ENCODE results near the gene NDST1. TPM values are rescaled to one million over a fixed set of nuclear protein-coding genes. Genes with fewer than 3 reads are reported as not detected.

The NDST1 gene
- total and polyA plus RNA-seq, 2 donors (not counting 3 experiments of a cell fraction or from before 2014, with no cell fraction given): 38.6 to 102 TPM

DNA sequence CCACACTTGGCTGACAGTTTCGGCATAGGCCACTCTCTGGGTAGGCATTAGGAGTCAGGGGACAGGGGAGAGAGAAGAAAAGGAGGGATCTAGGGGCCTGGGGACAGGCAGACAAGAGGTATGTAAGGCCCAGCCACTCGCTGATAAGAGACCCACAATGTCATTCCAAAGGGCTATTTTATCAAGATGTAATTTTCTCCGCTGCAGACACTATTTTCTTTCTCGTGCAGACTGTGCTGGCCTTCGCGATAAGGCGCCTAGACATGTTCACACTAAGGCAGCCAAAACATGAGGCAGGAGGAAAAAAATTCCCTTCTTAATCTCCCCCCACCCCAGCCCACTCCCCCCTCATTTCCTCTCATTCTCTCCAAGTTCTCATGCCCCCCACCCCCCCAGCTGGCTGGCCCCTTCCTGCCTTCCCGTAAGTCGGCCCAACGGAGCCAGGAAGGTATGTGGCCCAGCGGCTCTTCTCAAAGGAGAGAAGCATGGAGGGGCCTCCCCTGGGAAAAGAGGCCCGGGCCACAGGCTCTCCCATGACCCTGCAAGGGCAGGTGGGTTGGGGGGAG lies 87.6 kb downstream of the NDST1 start:
- peak overlapping the region; percentile 44 for H3K9ac ChIP-seq (replicated peaks; ENCODE audit: extremely low read depth, insufficient read depth, low read length)
- TF ChIP-seq GATA2 (IDR thresholded peaks at IDR 0.05; ENCODE audit: insufficient read depth, insufficient read length, low read depth, low read length) (no peak), EZH2 (IDR thresholded peaks at IDR 0.05; ENCODE audit: borderline replicate concordance, low read depth, low read length, severe bottlenecking) (peak; percentile 37)
- TF ChIP-seq, protein P1, sequence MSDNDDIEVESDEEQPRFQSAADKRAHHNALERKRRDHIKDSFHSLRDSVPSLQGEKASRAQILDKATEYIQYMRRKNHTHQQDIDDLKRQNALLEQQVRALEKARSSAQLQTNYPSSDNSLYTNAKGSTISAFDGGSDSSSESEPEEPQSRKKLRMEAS (IDR thresholded peaks at IDR 0.05; ENCODE audit: insufficient read depth, insufficient read length): peak; percentile 48
- H3K9me1 ChIP-seq (replicated peaks; ENCODE audit: control insufficient read depth, extremely low read depth, insufficient read depth, low read length): no peaks in the 10 kb centered on the region
- H3K27ac ChIP-seq (ENCODE audit: insufficient read depth, low read depth, low read length): peak overlapping the region; percentile 79
- CTCF ChIA-PET: no interaction called here
- intact Hi-C loops (cut with micrococcal nuclease): loop anchor here (1.0 kb wide), 3 partner anchors 24 to 46 kb away; no protein-coding TSS in a partner anchor
- peak overlapping the region; percentile 8 for H3K4me2 ChIP-seq (ENCODE audit: insufficient read depth, low read length)
- peak; percentile 89 for FAIRE-seq
- no peaks in the 10 kb centered on the region for H3K9me3 ChIP-seq (replicated peaks; ENCODE audit: control insufficient read depth, insufficient read depth, low read length)
- no peaks in the 10 kb centered on the region for H3K79me2 ChIP-seq (ENCODE audit: control insufficient read depth, insufficient read depth, low read length)
- no peaks in the 10 kb centered on the region for H3K27me3 ChIP-seq (ENCODE audit: control insufficient read depth in 2 of 2, insufficient read depth in 2 of 2, low read length in 2 of 2)
- dilution Hi-C loops (cut with MboI; ENCODE audit: extremely low pct_ligation_motif_present, low sequenced_read_pairs): no loop called here
- peak; percentile 95 for DNase-seq (ENCODE audit: low read depth, low spot score)
- H2AFZ ChIP-seq (ENCODE audit: low read depth, low read length): peak overlapping the region; percentile 59
- H4K20me1 ChIP-seq (replicated peaks; ENCODE audit: control insufficient read depth, extremely low read depth, insufficient read depth, low read length): no peaks in the 10 kb centered on the region
- no peak overlapping the region for H3K4me3 ChIP-seq (replicated peaks in 1 of 3; ENCODE audit: insufficient read depth in 1 of 3, low read depth in 1 of 3, low read length in 3 of 3)
- H3K4me1 ChIP-seq (ENCODE audit: control insufficient read depth, extremely low read depth, insufficient read depth, low read length): peaks cover 46% of the 10 kb centered on the region
- BruUV-seq (replicated peaks): no TSS peak
- POLR2A ChIA-PET: interaction anchor here (1.2 kb wide), 1 partner anchor 17 kb away, joined by 3 read pairs; no protein-coding TSS in a partner anchor
- H3K36me3 ChIP-seq (ENCODE audit: control insufficient read depth in 2 of 2, extremely low read depth in 1 of 2, insufficient read depth in 2 of 2, low read length in 2 of 2): no peaks in the 10 kb centered on the region

DNA sequence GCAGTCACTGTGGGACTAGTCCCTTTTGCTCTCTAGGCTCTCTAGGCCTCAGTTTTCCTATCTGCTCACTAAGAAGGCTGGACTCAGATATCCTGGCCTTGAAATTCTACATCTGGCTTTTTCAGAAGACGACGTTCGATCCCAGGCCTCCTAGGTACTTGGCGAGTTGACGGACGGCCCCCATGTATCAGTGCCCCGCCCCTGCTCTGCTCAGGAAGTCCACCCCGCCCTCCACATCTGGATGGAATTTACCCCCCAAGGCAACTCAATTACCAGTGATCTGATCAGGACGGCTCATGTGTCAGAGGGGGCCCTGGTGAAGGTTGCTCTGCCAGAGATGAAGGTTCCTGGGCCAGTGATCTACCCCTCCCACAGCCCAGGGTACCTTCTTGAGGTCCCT lies 88.4 kb downstream of the NDST1 start:
- ChIA-PET POLR2A (interaction anchor here (1.2 kb wide), 1 partner anchor 16 kb away, joined by 3 read pairs; no protein-coding TSS in a partner anchor), CTCF (interaction anchor here (1.1 kb wide), 1 partner anchor 16 kb away, joined by 3 read pairs; no protein-coding TSS in a partner anchor)
- Histone ChIP-seq H3K4me3 (replicated peaks in 1 of 3; ENCODE audit: insufficient read depth in 1 of 3, low read depth in 1 of 3, low read length in 3 of 3) (no peak overlapping the region), H3K79me2 (ENCODE audit: control insufficient read depth, insufficient read depth, low read length) (no peaks in the 10 kb centered on the region), H4K20me1 (replicated peaks; ENCODE audit: control insufficient read depth, extremely low read depth, insufficient read depth, low read length) (no peaks in the 10 kb centered on the region), H2AFZ (ENCODE audit: low read depth, low read length) (no peak overlapping the region), H3K9me3 (replicated peaks; ENCODE audit: control insufficient read depth, insufficient read depth, low read length) (no peaks in the 10 kb centered on the region), H3K27ac (ENCODE audit: insufficient read depth, low read depth, low read length) (peak overlapping the region; percentile 79), H3K27me3 (ENCODE audit: control insufficient read depth in 2 of 2, insufficient read depth in 2 of 2, low read length in 2 of 2) (no peaks in the 10 kb centered on the region), H3K4me1 (ENCODE audit: control insufficient read depth, extremely low read depth, insufficient read depth, low read length) (peaks cover 45% of the 10 kb centered on the region), H3K36me3 (ENCODE audit: control insufficient read depth in 2 of 2, extremely low read depth in 1 of 2, insufficient read depth in 2 of 2, low read length in 2 of 2) (no peaks in the 10 kb centered on the region), H3K4me2 (ENCODE audit: insufficient read depth, low read length) (no peak overlapping the region), H3K9ac (replicated peaks; ENCODE audit: extremely low read depth, insufficient read depth, low read length) (peak overlapping the region; percentile 40), H3K9me1 (replicated peaks; ENCODE audit: control insufficient read depth, extremely low read depth, insufficient read depth, low read length) (no peaks in the 10 kb centered on the region)
- intact Hi-C loops (cut with micrococcal nuclease): no loop called here
- FAIRE-seq (no peak), DNase-seq (ENCODE audit: low read depth, low spot score) (no peak)
- TF ChIP-seq JUN (IDR thresholded peaks at IDR 0.05; ENCODE audit: borderline replicate concordance, insufficient read depth, insufficient read length, low read depth) (no peak), MYC (IDR thresholded peaks at IDR 0.05; ENCODE audit: low read depth, low read length) (no peak), FOS (IDR thresholded peaks at IDR 0.05; ENCODE audit: borderline replicate concordance, insufficient read depth, low read length) (no peak), GATA2 (IDR thresholded peaks at IDR 0.05; ENCODE audit: insufficient read depth, insufficient read length, low read depth, low read length) (no peak), POLR2A (IDR thresholded peaks at IDR 0.05; ENCODE audit: low read depth, low read length) (no peak), POLR2AphosphoS5 (IDR thresholded peaks at IDR 0.05; ENCODE audit: insufficient read depth, low read depth, low read length) (no peak), EZH2 (IDR thresholded peaks at IDR 0.05; ENCODE audit: borderline replicate concordance, low read depth, low read length, severe bottlenecking) (no peak)
- TF ChIP-seq, protein P2, sequence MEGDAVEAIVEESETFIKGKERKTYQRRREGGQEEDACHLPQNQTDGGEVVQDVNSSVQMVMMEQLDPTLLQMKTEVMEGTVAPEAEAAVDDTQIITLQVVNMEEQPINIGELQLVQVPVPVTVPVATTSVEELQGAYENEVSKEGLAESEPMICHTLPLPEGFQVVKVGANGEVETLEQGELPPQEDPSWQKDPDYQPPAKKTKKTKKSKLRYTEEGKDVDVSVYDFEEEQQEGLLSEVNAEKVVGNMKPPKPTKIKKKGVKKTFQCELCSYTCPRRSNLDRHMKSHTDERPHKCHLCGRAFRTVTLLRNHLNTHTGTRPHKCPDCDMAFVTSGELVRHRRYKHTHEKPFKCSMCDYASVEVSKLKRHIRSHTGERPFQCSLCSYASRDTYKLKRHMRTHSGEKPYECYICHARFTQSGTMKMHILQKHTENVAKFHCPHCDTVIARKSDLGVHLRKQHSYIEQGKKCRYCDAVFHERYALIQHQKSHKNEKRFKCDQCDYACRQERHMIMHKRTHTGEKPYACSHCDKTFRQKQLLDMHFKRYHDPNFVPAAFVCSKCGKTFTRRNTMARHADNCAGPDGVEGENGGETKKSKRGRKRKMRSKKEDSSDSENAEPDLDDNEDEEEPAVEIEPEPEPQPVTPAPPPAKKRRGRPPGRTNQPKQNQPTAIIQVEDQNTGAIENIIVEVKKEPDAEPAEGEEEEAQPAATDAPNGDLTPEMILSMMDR (IDR thresholded peaks at IDR 0.05; ENCODE audit: extremely low read depth in 1 of 2, insufficient read depth in 1 of 2, low read depth in 1 of 2, low read length in 2 of 2): no peak
- TF ChIP-seq, protein P1 (IDR thresholded peaks at IDR 0.05; ENCODE audit: insufficient read depth, insufficient read length): no peak
- dilution Hi-C loops (cut with MboI; ENCODE audit: extremely low pct_ligation_motif_present, low sequenced_read_pairs): no loop called here
- no TSS peak for BruUV-seq (replicated peaks)

Measured in endothelial cell of umbilical vein (primary cell).